ENCODE results near the gene SEZ6. TPM values are rescaled to one million over a fixed set of nuclear protein-coding genes. Genes with fewer than 3 reads are reported as not detected.

The SEZ6 gene
- total RNA-seq, 1 experiment from 2014 or later: not detected

GRCh38 chr17:28969706-28970393 is 36.0 kb downstream of the SEZ6 start:
- Histone ChIP-seq H3K4me1 (ENCODE audit: control insufficient read depth, insufficient read depth, low read length) (no peaks in the 10 kb centered on the region), H3K4me3 (ENCODE audit: low read depth in 2 of 2, low read length in 2 of 2) (no peak overlapping the region), H3K9me3 (ENCODE audit: control insufficient read depth, insufficient read depth, low read depth, low read length) (no peaks in the 10 kb centered on the region), H3K27me3 (ENCODE audit: control insufficient read depth, insufficient read depth, low read length) (no peaks in the 10 kb centered on the region), H3K27ac (ENCODE audit: low read length) (no peak overlapping the region), H3K36me3 (ENCODE audit: control insufficient read depth, insufficient read depth, low read length) (no peaks in the 10 kb centered on the region)
- no TSS peak for BruUV-seq (replicated peaks)
- ATAC-seq (no peak), DNase-seq (ENCODE audit: low read depth, low spot score) (no peak)
- TF ChIP-seq POLR2AphosphoS5 (IDR thresholded peaks at IDR 0.05; ENCODE audit: low read depth, low read length): no peak
- no peak for TF ChIP-seq SIN3A (IDR thresholded peaks at IDR 0.05; ENCODE audit: borderline replicate concordance, insufficient read depth, low read depth, low read length)
- no peak for TF ChIP-seq REST (IDR thresholded peaks at IDR 0.05; ENCODE audit: insufficient read depth in 1 of 2, low read depth in 2 of 2, low read length in 1 of 2)
- TF ChIP-seq, protein P1, sequence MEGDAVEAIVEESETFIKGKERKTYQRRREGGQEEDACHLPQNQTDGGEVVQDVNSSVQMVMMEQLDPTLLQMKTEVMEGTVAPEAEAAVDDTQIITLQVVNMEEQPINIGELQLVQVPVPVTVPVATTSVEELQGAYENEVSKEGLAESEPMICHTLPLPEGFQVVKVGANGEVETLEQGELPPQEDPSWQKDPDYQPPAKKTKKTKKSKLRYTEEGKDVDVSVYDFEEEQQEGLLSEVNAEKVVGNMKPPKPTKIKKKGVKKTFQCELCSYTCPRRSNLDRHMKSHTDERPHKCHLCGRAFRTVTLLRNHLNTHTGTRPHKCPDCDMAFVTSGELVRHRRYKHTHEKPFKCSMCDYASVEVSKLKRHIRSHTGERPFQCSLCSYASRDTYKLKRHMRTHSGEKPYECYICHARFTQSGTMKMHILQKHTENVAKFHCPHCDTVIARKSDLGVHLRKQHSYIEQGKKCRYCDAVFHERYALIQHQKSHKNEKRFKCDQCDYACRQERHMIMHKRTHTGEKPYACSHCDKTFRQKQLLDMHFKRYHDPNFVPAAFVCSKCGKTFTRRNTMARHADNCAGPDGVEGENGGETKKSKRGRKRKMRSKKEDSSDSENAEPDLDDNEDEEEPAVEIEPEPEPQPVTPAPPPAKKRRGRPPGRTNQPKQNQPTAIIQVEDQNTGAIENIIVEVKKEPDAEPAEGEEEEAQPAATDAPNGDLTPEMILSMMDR (IDR thresholded peaks at IDR 0.05): no peak
- no peak for TF ChIP-seq TCF7L2 (IDR thresholded peaks at IDR 0.05; ENCODE audit: low read depth, low read length)
- intact Hi-C loops (cut with micrococcal nuclease; ENCODE audit: unreplicated experiment) (no loop called here), in situ Hi-C loops (cut with HindIII; ENCODE audit: low pct_unique_long_range_greater_than_20kb, low sequenced_read_pairs) (no loop called here)
- POLR2A ChIA-PET: interaction anchor here (0.6 kb wide), 1 partner anchor 1633 kb away, joined by 9 read pairs; no protein-coding TSS in a partner anchor
- CTCF ChIA-PET: interaction anchor here (1.3 kb wide), 1 partner anchor 148 kb away, joined by 4 read pairs; no protein-coding TSS in a partner anchor

GRCh38 chr17:28968914-28969295 is 36.9 kb downstream of the SEZ6 start:
- POLR2A ChIA-PET: no interaction called here
- in situ Hi-C loops (cut with HindIII; ENCODE audit: low pct_unique_long_range_greater_than_20kb, low sequenced_read_pairs): no loop called here

More at GRCh38 chr17:28968914-28969295, 36.9 kb downstream of the SEZ6 start:
- BruUV-seq (replicated peaks): no TSS peak
- Histone ChIP-seq H3K27ac (ENCODE audit: low read length) (no peak overlapping the region), H3K9me3 (ENCODE audit: control insufficient read depth, insufficient read depth, low read depth, low read length) (no peaks in the 10 kb centered on the region), H3K27me3 (ENCODE audit: control insufficient read depth, insufficient read depth, low read length) (no peaks in the 10 kb centered on the region), H3K4me1 (ENCODE audit: control insufficient read depth, insufficient read depth, low read length) (no peaks in the 10 kb centered on the region; the same call in 1 of the 2 replicates), H3K4me3 (ENCODE audit: low read depth in 2 of 2, low read length in 2 of 2) (no peak overlapping the region), H3K36me3 (ENCODE audit: control insufficient read depth, insufficient read depth, low read length) (no peaks in the 10 kb centered on the region)
- DNase-seq (ENCODE audit: low read depth, low spot score): no peak
- intact Hi-C loops (cut with micrococcal nuclease; ENCODE audit: unreplicated experiment): no loop called here
- CTCF ChIA-PET: interaction anchor here (1.2 to 1.3 kb wide), 2 partner anchors 145 to 149 kb away, joined by 4 read pairs; no protein-coding TSS in a partner anchor
- ATAC-seq: no peak
- TF ChIP-seq POLR2AphosphoS5 (IDR thresholded peaks at IDR 0.05; ENCODE audit: low read depth, low read length) (no peak), REST (IDR thresholded peaks at IDR 0.05; ENCODE audit: insufficient read depth in 1 of 2, low read depth in 2 of 2, low read length in 1 of 2) (no peak), TCF7L2 (IDR thresholded peaks at IDR 0.05; ENCODE audit: low read depth, low read length) (no peak), SIN3A (IDR thresholded peaks at IDR 0.05; ENCODE audit: borderline replicate concordance, insufficient read depth, low read depth, low read length) (no peak)
- TF ChIP-seq, protein P1 (IDR thresholded peaks at IDR 0.05): no peak

Data from Panc1 (cell line).